B cell (primary cell): ENCODE results near the gene MOK. TPM values are rescaled to one million over a fixed set of nuclear protein-coding genes. Genes with fewer than 3 reads are reported as not detected.

Experiments used
- ATAC-seq: fragments of 200-7000 bp; cut with Tn5 transposase; one replicate; pipeline ENCODE4 v1.10.0; 2021; ENCODE audit warnings: low read depth, mild to moderate bottlenecking, moderate number of reproducible peaks, moderate library complexity
- CTCF ChIA-PET: fragments of 350-600 bp; sonication (Branson Sonifier 250); formaldehyde crosslinking; loops from one replicate; lab custom pipeline; 2021; ENCODE audit warnings: antibody characterized with exemption, inconsistent platforms; lab: Charles Lee
- POLR2A ChIA-PET: fragments of 350-600 bp; sonication (Branson Sonifier 250); formaldehyde crosslinking; loops from one replicate; lab custom pipeline; 2021; ENCODE audit warnings: antibody characterized with exemption; lab: Charles Lee
- DNase-seq: peaks from one replicate; pipeline ENCODE4 v3.0.0; 2013
- H2AFZ ChIP-seq: 2 replicates; pipeline ENCODE4 v1.6.1; 2012; ENCODE audit warnings: mild to moderate bottlenecking, low read depth, low read length; ENCODE audit not compliant: insufficient read depth, poor library complexity, severe bottlenecking
- H3K27ac ChIP-seq, 2 donors: 1 replicate in 1 of 2; 2 replicates in 1 of 2; pipeline ENCODE4 v1.5.1; 2012 to 2013; ENCODE audit warnings: low read length in 2 of 2, mild to moderate bottlenecking in 2 of 2, moderate library complexity in 1 of 2
- H3K27me3 ChIP-seq, 4 experiments: fragments of 200-600 bp in 1 of 4; sonication (generic) in 1 of 4; replicated peaks in 1 of 4; 1 replicate in 2 of 4; 2 replicates in 2 of 4; pipeline versions ENCODE4 v1.6.1 to v1.7.0; 2013 to 2016; ENCODE audit warnings: low read length in 3 of 4, mild to moderate bottlenecking in 2 of 4, mixed read lengths in 1 of 4, moderate library complexity in 1 of 4; ENCODE audit not compliant: insufficient read depth in 4 of 4, control insufficient read depth in 3 of 4; ENCODE audit errors: control extremely low read depth in 1 of 4
- H3K36me3 ChIP-seq, 2 experiments: replicated peaks in 1 of 2; 1 replicate in 1 of 2; 2 replicates in 1 of 2; pipeline versions ENCODE4 v1.6.1 to v1.7.1; 2013; ENCODE audit warnings: low read length in 1 of 2; ENCODE audit not compliant: insufficient read depth in 2 of 2, control insufficient read depth in 1 of 2; ENCODE audit errors: control extremely low read depth in 1 of 2, extremely low read depth in 1 of 2
- H3K4me1 ChIP-seq, 2 donors: fragments of 200-600 bp in 1 of 2; sonication (generic) in 1 of 2; 1 replicate in 1 of 2; 2 replicates in 1 of 2; pipeline versions ENCODE4 v1.5.1 to v1.6.1; 2013 to 2017; ENCODE audit warnings: low read length in 2 of 2; ENCODE audit not compliant: control insufficient read depth in 2 of 2, insufficient read depth in 2 of 2
- H3K4me2 ChIP-seq: replicated peaks from 2 replicates; pipeline ENCODE3; 2012; ENCODE audit warnings: mild to moderate bottlenecking, low read depth, low read length; ENCODE audit not compliant: poor library complexity, severe bottlenecking
- H3K4me3 ChIP-seq, 5 experiments: fragments of 200-600 bp in 1 of 5; sonication (generic) in 1 of 5; 1 replicate in 3 of 5; 2 replicates in 2 of 5; pipeline versions ENCODE4 v1.5.1 to v1.7.0; 2011 to 2016; ENCODE audit warnings: low read length in 4 of 5, mild to moderate bottlenecking in 4 of 5, low read depth in 2 of 5, control low read depth in 1 of 5, moderate library complexity in 1 of 5; ENCODE audit not compliant: insufficient read depth in 1 of 5; ENCODE audit errors: control extremely low read depth in 1 of 5, extremely low read depth in 1 of 5
- H3K79me2 ChIP-seq: fragments of 200-600 bp; sonication (generic); one replicate; pipeline ENCODE4 v1.6.0; 2016; ENCODE audit warnings: low read length; ENCODE audit not compliant: control insufficient read depth, insufficient read depth
- H3K9ac ChIP-seq: fragments of 200-600 bp; sonication (generic); 2 replicates; pipeline ENCODE4 v1.6.1; 2017; ENCODE audit warnings: mild to moderate bottlenecking, low read length, moderate library complexity
- H3K9me3 ChIP-seq, 3 donors: one replicate each; pipeline versions ENCODE4 v1.6.1 to v1.7.1; 2013; ENCODE audit warnings: low read length in 2 of 3; ENCODE audit not compliant: control insufficient read depth in 2 of 3, insufficient read depth in 1 of 3; ENCODE audit errors: control extremely low read depth in 1 of 3
- H4K20me1 ChIP-seq: 2 replicates; pipeline ENCODE4 v1.6.0; 2012; ENCODE audit warnings: mild to moderate bottlenecking, low read length; ENCODE audit not compliant: insufficient read depth, control insufficient read depth, poor library complexity, severe bottlenecking
- H3K27ac Mint-ChIP-seq: one replicate; pipeline ENCODE4 v1.8.0; 2021; ENCODE audit warnings: mixed read lengths
- H3K27me3 Mint-ChIP-seq: one replicate; pipeline ENCODE4 v1.8.0; 2021; ENCODE audit warnings: mixed read lengths
- H3K4me1 Mint-ChIP-seq: one replicate; pipeline ENCODE4 v1.8.0; 2021; ENCODE audit warnings: mixed read lengths
- H3K4me3 Mint-ChIP-seq: one replicate; pipeline ENCODE4 v1.8.0; 2021; ENCODE audit warnings: mixed read lengths
- H3K9me3 Mint-ChIP-seq: one replicate; pipeline ENCODE4 v1.8.0; 2022; ENCODE audit warnings: mixed read lengths; ENCODE audit not compliant: insufficient read depth
- CTCF ChIP-seq: fragments of 200-600 bp; IDR thresholded peaks from one replicate; pipeline ENCODE4 v1.8.0; 2022; ENCODE audit warnings: antibody characterized with exemption, mild to moderate bottlenecking
- EZH2 ChIP-seq: IDR thresholded peaks from 2 replicates; pipeline ENCODE4 v1.6.1; 2012; ENCODE audit warnings: borderline replicate concordance, low read depth, mild to moderate bottlenecking, moderate library complexity, low read length; ENCODE audit not compliant: insufficient read depth, poor library complexity, severe bottlenecking
- WGBS: methylation state at CpG from one replicate; pipeline ENCODE4 v1.1.5; 2013; ENCODE audit warnings: missing lambda C conversion rate; ENCODE audit not compliant: insufficient coverage; 5-methylcytosine and 5-hydroxymethylcytosine counted together
- intact Hi-C: fragments of 100-400 bp; cut with micrococcal nuclease; formaldehyde crosslinking; loops from one replicate; pipeline ENCODE4 v1.10.0; 2022
- polyA plus RNA-seq: library from polyadenylated mRNA; depleted of rRNA; stranded (reverse); fragments of >200 nt; gene quantifications from 2 replicates; pipeline ENCODE4 v1.2.3, GENCODE V29; 2012
- total RNA-seq, 2 donors: library from RNA; stranded (reverse); fragments of 120-200 nt in 1 of 2; gene quantifications; 1 replicate in 1 of 2; 2 replicates in 1 of 2; pipeline versions ENCODE4 v1.2.3 to v1.2.4, GENCODE V29; 2013 to 2022

The MOK gene
- total and polyA plus RNA-seq, 2 donors (not counting 1 experiment from before 2014, with no cell fraction given): 1.2 to 3.0 TPM

GRCh38 chr14:102338724-102339123 is 33.8 kb upstream of the MOK start:
- no peak overlapping the region for H3K4me2 ChIP-seq
- H4K20me1 ChIP-seq: no peaks in the 10 kb centered on the region
- no peaks in the 10 kb centered on the region for H3K27me3 Mint-ChIP-seq
- TF ChIP-seq CTCF (no peak), EZH2 (no peak)
- ATAC-seq: no peak
- no peak overlapping the region for H2AFZ ChIP-seq
- intact Hi-C loops: no loop called here
- no peak for DNase-seq
- ChIA-PET CTCF (no interaction called here), POLR2A (no interaction called here)
- H3K4me3 ChIP-seq: no peak overlapping the region
- H3K27me3 ChIP-seq: no peaks in the 10 kb centered on the region
- no peaks in the 10 kb centered on the region for H3K4me1 ChIP-seq
- H3K9me3 ChIP-seq: no peaks in the 10 kb centered on the region
- no peak overlapping the region for H3K27ac ChIP-seq
- H3K9ac ChIP-seq: no peak overlapping the region
- peaks cover 2% of the 10 kb centered on the region for H3K4me1 Mint-ChIP-seq
- H3K9me3 Mint-ChIP-seq: no peaks in the 10 kb centered on the region
- 95% methylated on average over 7 of the region's 9 CpGs for WGBS
- H3K79me2 ChIP-seq: no peaks in the 10 kb centered on the region
- H3K27ac Mint-ChIP-seq: no peak overlapping the region
- H3K4me3 Mint-ChIP-seq: no peak overlapping the region
- H3K36me3 ChIP-seq: peaks cover 14 to 45% of the 10 kb centered on the region in 2 experiments

GRCh38 chr14:102335163-102335562 is 30.2 kb upstream of the MOK start:
- Histone ChIP-seq H2AFZ (no peak overlapping the region), H3K79me2 (no peaks in the 10 kb centered on the region), H3K4me2 (no peak overlapping the region), H3K27me3 (no peaks in the 10 kb centered on the region), H3K36me3 (peaks cover 9 to 43% of the 10 kb centered on the region in 2 experiments), H3K9me3 (no peaks in the 10 kb centered on the region), H3K4me1 (no peaks in the 10 kb centered on the region), H3K4me3 (no peak overlapping the region), H3K27ac (no peak overlapping the region), H4K20me1 (no peaks in the 10 kb centered on the region), H3K9ac (no peak overlapping the region)
- H3K27ac Mint-ChIP-seq: no peak overlapping the region
- POLR2A ChIA-PET: no interaction called here
- H3K4me1 Mint-ChIP-seq: peaks cover 2% of the 10 kb centered on the region
- no peak overlapping the region for H3K4me3 Mint-ChIP-seq
- intact Hi-C loops: no loop called here
- ATAC-seq (no peak), DNase-seq (no peak)
- no peaks in the 10 kb centered on the region for H3K27me3 Mint-ChIP-seq
- CTCF ChIA-PET: no interaction called here
- WGBS: 98% methylated on average over 6 of the region's 7 CpGs
- no peaks in the 10 kb centered on the region for H3K9me3 Mint-ChIP-seq
- TF ChIP-seq CTCF (no peak), EZH2 (no peak)
